ENCODE data around the gene MEMO1. TPM values are rescaled to one million over a fixed set of nuclear protein-coding genes. Genes with fewer than 3 reads are reported as not detected.
"Not testable (repeated sequence)": the region's sequence is repeated elsewhere in the genome, so short reads cannot be mapped to it uniquely, and the experiment has no call there.

Gene MEMO1
- polyA plus RNA-seq, 1 of the 3 experiments (the other 2 are of a cell fraction): 54.3 TPM

DNA sequence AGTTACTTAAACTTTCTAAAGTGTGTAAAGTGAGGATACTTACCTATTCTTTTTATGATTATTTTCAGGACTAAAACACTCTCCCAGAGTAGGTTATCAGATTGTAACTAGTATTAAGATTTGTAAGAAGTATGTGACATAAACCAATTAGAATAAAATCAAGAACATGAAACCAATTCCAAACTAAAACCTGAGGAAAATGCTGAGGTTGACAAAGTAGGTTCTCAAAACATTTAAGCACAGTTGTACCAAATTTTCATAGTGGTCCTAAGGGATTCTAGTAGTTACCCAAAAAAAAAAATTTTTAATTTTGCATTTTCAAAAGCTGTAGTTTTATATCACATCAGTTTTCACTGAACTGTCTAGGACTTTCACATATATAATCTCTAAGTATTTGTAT is 157.3 kb downstream of the MEMO1 start:
- Histone ChIP-seq H3K4me3 (ENCODE audit: low read depth in 2 of 2, low read length in 1 of 2) (no peak overlapping the region), H4K20me1 (ENCODE audit: insufficient read depth) (no peaks in the 10 kb centered on the region), H3K27me3 (ENCODE audit: insufficient read depth) (no peaks in the 10 kb centered on the region), H3K9ac (no peak overlapping the region), H2AFZ (ENCODE audit: low read depth) (no peak overlapping the region), H3K4me2 (no peak overlapping the region), H3K79me2 (ENCODE audit: insufficient read depth) (no peaks in the 10 kb centered on the region), H3K9me2 (no peaks in the 10 kb centered on the region), H3K36me3 (replicated peaks in 1 of 2; ENCODE audit: control insufficient read depth in 1 of 2, insufficient read depth in 2 of 2, low read length in 1 of 2) (peaks cover 7 to 8% of the 10 kb centered on the region in 2 experiments), H3K27ac (ENCODE audit: low read depth in 2 of 2, low read length in 1 of 2) (no peak overlapping the region), H3K9me3 (no peaks in the 10 kb centered on the region), H3K4me1 (ENCODE audit: control insufficient read depth in 1 of 2, insufficient read depth in 2 of 2, low read depth in 1 of 2, low read length in 1 of 2) (no peaks in the 10 kb centered on the region), H3F3A (replicated peaks; ENCODE audit: insufficient read depth) (no peaks in the 10 kb centered on the region)
- TF ChIP-seq YY1 (IDR thresholded peaks at IDR 0.05; ENCODE audit: low read depth): no peak
- TF ChIP-seq CHD2 (IDR thresholded peaks at IDR 0.05; ENCODE audit: low read length, partially characterized antibody): no peak
- TF ChIP-seq NFIC (IDR thresholded peaks at IDR 0.05; ENCODE audit: borderline replicate concordance): no peak
- no peak for TF ChIP-seq GABPA (IDR thresholded peaks at IDR 0.05; ENCODE audit: low read depth)
- no peak for TF ChIP-seq ELF1 (IDR thresholded peaks at IDR 0.05)
- TF ChIP-seq, protein P1, sequence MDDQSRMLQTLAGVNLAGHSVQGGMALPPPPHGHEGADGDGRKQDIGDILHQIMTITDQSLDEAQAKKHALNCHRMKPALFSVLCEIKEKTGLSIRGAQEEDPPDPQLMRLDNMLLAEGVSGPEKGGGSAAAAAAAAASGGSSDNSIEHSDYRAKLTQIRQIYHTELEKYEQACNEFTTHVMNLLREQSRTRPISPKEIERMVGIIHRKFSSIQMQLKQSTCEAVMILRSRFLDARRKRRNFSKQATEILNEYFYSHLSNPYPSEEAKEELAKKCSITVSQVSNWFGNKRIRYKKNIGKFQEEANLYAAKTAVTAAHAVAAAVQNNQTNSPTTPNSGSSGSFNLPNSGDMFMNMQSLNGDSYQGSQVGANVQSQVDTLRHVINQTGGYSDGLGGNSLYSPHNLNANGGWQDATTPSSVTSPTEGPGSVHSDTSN (IDR thresholded peaks at IDR 0.05): no peak
- no peak for TF ChIP-seq EZH2phosphoT487 (IDR thresholded peaks at IDR 0.05; ENCODE audit: borderline replicate concordance, low read depth)
- TF ChIP-seq EP300 (IDR thresholded peaks at IDR 0.05; ENCODE audit: borderline replicate concordance in 1 of 2, low read depth in 1 of 2, low read length in 1 of 2): no peak
- TF ChIP-seq, protein P2, sequence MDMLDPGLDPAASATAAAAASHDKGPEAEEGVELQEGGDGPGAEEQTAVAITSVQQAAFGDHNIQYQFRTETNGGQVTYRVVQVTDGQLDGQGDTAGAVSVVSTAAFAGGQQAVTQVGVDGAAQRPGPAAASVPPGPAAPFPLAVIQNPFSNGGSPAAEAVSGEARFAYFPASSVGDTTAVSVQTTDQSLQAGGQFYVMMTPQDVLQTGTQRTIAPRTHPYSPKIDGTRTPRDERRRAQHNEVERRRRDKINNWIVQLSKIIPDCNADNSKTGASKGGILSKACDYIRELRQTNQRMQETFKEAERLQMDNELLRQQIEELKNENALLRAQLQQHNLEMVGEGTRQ (IDR thresholded peaks at IDR 0.05; ENCODE audit: borderline replicate concordance, low read depth, low read length): no peak
- TF ChIP-seq, protein P3, sequence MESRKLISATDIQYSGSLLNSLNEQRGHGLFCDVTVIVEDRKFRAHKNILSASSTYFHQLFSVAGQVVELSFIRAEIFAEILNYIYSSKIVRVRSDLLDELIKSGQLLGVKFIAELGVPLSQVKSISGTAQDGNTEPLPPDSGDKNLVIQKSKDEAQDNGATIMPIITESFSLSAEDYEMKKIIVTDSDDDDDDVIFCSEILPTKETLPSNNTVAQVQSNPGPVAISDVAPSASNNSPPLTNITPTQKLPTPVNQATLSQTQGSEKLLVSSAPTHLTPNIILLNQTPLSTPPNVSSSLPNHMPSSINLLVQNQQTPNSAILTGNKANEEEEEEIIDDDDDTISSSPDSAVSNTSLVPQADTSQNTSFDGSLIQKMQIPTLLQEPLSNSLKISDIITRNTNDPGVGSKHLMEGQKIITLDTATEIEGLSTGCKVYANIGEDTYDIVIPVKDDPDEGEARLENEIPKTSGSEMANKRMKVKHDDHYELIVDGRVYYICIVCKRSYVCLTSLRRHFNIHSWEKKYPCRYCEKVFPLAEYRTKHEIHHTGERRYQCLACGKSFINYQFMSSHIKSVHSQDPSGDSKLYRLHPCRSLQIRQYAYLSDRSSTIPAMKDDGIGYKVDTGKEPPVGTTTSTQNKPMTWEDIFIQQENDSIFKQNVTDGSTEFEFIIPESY (IDR thresholded peaks at IDR 0.05; ENCODE audit: borderline replicate concordance, low read depth): no peak
- no peak for TF ChIP-seq SMC3 (IDR thresholded peaks at IDR 0.05; ENCODE audit: low read depth, low read length)
- TF ChIP-seq MXI1 (IDR thresholded peaks at IDR 0.05; ENCODE audit: low read depth, low read length): no peak
- no peak for TF ChIP-seq GATA2 (CRISPR knock-in tag; IDR thresholded peaks at IDR 0.05)
- TF ChIP-seq, protein P4, sequence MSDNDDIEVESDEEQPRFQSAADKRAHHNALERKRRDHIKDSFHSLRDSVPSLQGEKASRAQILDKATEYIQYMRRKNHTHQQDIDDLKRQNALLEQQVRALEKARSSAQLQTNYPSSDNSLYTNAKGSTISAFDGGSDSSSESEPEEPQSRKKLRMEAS (IDR thresholded peaks at IDR 0.05; ENCODE audit: low read depth): no peak
- TF ChIP-seq FOXJ3 (CRISPR knock-in tag; IDR thresholded peaks at IDR 0.05): no peak
- no peak for TF ChIP-seq TAF1 (IDR thresholded peaks at IDR 0.05; ENCODE audit: borderline replicate concordance, low read depth, low read length)
- no peak for TF ChIP-seq MEF2A (IDR thresholded peaks at IDR 0.05; ENCODE audit: borderline replicate concordance, low read depth)
- TF ChIP-seq RFX5 (IDR thresholded peaks at IDR 0.05; ENCODE audit: low read length): no peak
- no peak for TF ChIP-seq RAD21 (IDR thresholded peaks at IDR 0.05; ENCODE audit: low read length)
- no peak for DNase-seq
- ChIA-PET POLR2A (interaction anchor here (0.6 kb wide), 1 partner anchor 59 kb away, joined by 3 read pairs; no protein-coding TSS in a partner anchor), CTCF (no interaction called here)

DNA sequence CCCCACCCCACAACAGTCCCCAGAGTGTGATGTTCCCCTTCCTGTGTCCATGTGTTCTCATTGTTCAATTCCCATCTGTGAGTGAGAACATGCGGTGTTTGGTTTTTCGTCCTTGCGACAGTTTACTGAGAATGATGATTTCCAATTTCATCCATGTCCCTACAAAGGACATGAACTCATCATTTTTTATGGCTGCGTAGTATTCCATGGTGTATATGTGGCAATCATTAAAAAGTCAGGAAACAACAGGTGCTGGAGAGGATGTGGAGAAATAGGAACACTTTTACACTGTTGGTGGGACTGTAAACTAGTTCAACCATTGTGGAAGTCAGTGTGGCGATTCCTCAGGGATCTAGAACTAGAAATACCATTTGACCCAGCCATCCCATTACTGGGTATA is 168.7 kb downstream of the MEMO1 start:
- H3K4me2 ChIP-seq; CTCF ChIA-PET; H3K4me1 ChIP-seq (ENCODE audit: control insufficient read depth in 1 of 2, insufficient read depth in 2 of 2, low read depth in 1 of 2, low read length in 1 of 2); H3K9me2 ChIP-seq; H3K27ac ChIP-seq (ENCODE audit: low read depth in 2 of 2, low read length in 1 of 2); H4K20me1 ChIP-seq (ENCODE audit: insufficient read depth); H3K27me3 ChIP-seq (ENCODE audit: insufficient read depth); H3K9ac ChIP-seq; H3K79me2 ChIP-seq (ENCODE audit: insufficient read depth); DNase-seq; POLR2A ChIA-PET; H3K36me3 ChIP-seq (replicated peaks in 1 of 2; ENCODE audit: control insufficient read depth in 1 of 2, insufficient read depth in 2 of 2, low read length in 1 of 2); H3K9me3 ChIP-seq; H3F3A ChIP-seq (replicated peaks; ENCODE audit: insufficient read depth); H3K4me3 ChIP-seq (ENCODE audit: low read depth in 2 of 2, low read length in 1 of 2); H2AFZ ChIP-seq (ENCODE audit: low read depth): not testable (repeated sequence)
- WGBS (ENCODE audit: low lambda C conversion rate): 88% methylated on average over 4 of the region's 5 CpGs
